Measurements from ENCODE around the gene ACTN1.

- no peak for TF ChIP-seq POLR2A (IDR thresholded peaks at IDR 0.05)
- no peak for TF ChIP-seq CTCF (IDR thresholded peaks at IDR 0.05 in 4 of 5, conservative IDR thresholded peaks at IDR 0.05 in 1 of 5)
Measured at GRCh38 chr14:68940614-68941185, 38.4 kb downstream of the ACTN1 start.
